Uterus (tissue), 4 donors: ENCODE measurements around the gene PIH1D1. TPM values are rescaled to one million over a fixed set of nuclear protein-coding genes. Genes with fewer than 3 reads are reported as not detected.

Experiments used
- DNase-seq, 2 donors: peaks; one replicate each; pipeline ENCODE4 v3.0.0-alpha.2; 2019 to 2020
- H3K27ac ChIP-seq, 2 donors: fragments of 200-600 bp; sonication (generic); 1 replicate in 1 of 2; 2 replicates in 1 of 2; pipeline ENCODE4 v1.5.1; 2016 to 2018
- H3K27me3 ChIP-seq, 2 donors: fragments of 200-600 bp; sonication (generic); one replicate each; pipeline ENCODE4 v1.5.1; 2018 to 2019; ENCODE audit warnings: control low read depth in 1 of 2
- H3K36me3 ChIP-seq, 2 donors: fragments of 200-600 bp; sonication (generic); one replicate each; pipeline ENCODE4 v1.5.1; 2019; ENCODE audit warnings: control low read depth in 1 of 2
- H3K4me1 ChIP-seq, 2 donors: fragments of 200-600 bp; sonication (generic); one replicate each; pipeline ENCODE4 v1.5.1; 2018 to 2019; ENCODE audit warnings: control low read depth in 1 of 2
- H3K4me3 ChIP-seq, 2 donors: fragments of 200-600 bp; sonication (generic); 1 replicate in 1 of 2; 2 replicates in 1 of 2; pipeline ENCODE4 v1.5.1; 2018 to 2019; ENCODE audit warnings: mild to moderate bottlenecking in 1 of 2
- H3K9me3 ChIP-seq, 2 donors: fragments of 200-600 bp; sonication (generic); one replicate each; pipeline ENCODE4 v1.5.1; 2019; ENCODE audit warnings: control low read depth in 1 of 2
- CTCF ChIP-seq, 4 experiments: fragments of 200-600 bp in 2 of 4; fragments of 450-650 bp in 2 of 4; sonication (generic) in 2 of 4; IDR thresholded peaks; one replicate each; pipeline ENCODE4 v1.5.1; 2016 to 2019; ENCODE audit warnings: antibody characterized with exemption in 4 of 4, mild to moderate bottlenecking in 2 of 4, moderate library complexity in 1 of 4
- POLR2A ChIP-seq, 2 donors: fragments of 450-650 bp; IDR thresholded peaks; one replicate each; pipeline ENCODE4 v1.6.1; 2016; ENCODE audit warnings: antibody characterized with exemption in 2 of 2, mild to moderate bottlenecking in 1 of 2, moderate library complexity in 1 of 2
- intact Hi-C: fragments of 100-400 bp; cut with DNase I; formaldehyde crosslinking; loops from one replicate; pipeline ENCODE4 v1.15.1; 2023; ENCODE audit warnings: low total_unique reads
- total RNA-seq, 4 donors: library from RNA; depleted of rRNA in 3 of 4; stranded (reverse); fragments of >200 nt in 3 of 4; gene quantifications; one replicate each; pipeline versions ENCODE4 v1.1.0 to v1.2.4, GENCODE V29; 2014 to 2023
- donor health status: DM: yes; HTN: yes; CAD: no.

Gene PIH1D1
- total RNA-seq, 4 donors from 2014 or later: 31.2 to 70.2 (median 46.5) TPM

DNA sequence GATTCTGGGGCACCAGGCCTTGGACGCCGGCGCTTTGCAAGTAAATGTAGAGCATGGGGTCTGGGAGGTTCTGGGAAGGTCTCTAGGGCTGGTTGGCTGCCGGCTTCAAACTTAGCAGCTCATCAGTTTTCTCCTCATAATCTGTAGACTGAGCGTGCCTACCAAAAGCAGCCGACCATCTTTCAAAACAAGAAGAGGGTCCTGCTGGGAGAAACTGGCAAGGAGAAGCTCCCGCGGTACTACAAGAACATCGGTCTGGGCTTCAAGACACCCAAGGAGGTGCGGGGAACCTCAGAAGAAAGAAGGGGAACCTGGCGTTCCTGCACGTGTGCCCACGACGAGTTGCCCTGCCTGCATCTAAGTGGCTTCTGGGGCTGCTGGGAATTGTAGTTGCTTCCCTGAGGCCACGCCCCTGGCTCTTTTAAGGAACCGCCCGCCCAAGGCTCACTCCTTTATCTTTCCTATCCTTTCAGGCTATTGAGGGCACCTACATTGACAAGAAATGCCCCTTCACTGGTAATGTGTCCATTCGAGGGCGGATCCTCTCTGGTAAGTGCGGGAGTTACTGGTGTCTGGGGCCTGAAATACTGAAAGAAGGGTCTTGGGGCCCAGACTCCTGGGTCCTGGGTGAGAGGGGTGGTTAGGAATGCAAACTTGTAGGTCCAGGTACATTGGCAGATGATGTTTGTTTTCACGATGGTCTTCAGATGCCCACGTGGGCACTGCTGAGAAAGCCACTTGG lies 45.6 kb upstream of the PIH1D1 start:
- Histone ChIP-seq H3K4me1 (peaks cover 7 to 14% of the 10 kb centered on the region in 2 donors), H3K4me3 (peak overlapping the region; percentile 80 to 94), H3K27me3 (no peaks in the 10 kb centered on the region), H3K27ac (peak overlapping the region; percentile 95 to 99), H3K9me3 (no peaks in the 10 kb centered on the region), H3K36me3 (no peaks in the 10 kb centered on the region)
- DNase-seq: no peak
- intact Hi-C loops: no loop called here
- TF ChIP-seq CTCF (IDR thresholded peaks at IDR 0.05) (no peak), POLR2A (IDR thresholded peaks at IDR 0.05) (no peak)

GRCh38 chr19:49496574-49497008 lies 45.0 kb upstream of the PIH1D1 start:
- Histone ChIP-seq H3K27ac (peak overlapping the region; percentile 95 to 99), H3K9me3 (no peaks in the 10 kb centered on the region), H3K27me3 (no peaks in the 10 kb centered on the region), H3K4me3 (peak overlapping the region; percentile 80 to 94), H3K36me3 (no peaks in the 10 kb centered on the region), H3K4me1 (peaks cover 7 to 14% of the 10 kb centered on the region in 2 donors)
- no peak for TF ChIP-seq POLR2A (IDR thresholded peaks at IDR 0.05)
- no peak for TF ChIP-seq CTCF (IDR thresholded peaks at IDR 0.05)
- intact Hi-C loops: no loop called here
- DNase-seq: no peak

DNA sequence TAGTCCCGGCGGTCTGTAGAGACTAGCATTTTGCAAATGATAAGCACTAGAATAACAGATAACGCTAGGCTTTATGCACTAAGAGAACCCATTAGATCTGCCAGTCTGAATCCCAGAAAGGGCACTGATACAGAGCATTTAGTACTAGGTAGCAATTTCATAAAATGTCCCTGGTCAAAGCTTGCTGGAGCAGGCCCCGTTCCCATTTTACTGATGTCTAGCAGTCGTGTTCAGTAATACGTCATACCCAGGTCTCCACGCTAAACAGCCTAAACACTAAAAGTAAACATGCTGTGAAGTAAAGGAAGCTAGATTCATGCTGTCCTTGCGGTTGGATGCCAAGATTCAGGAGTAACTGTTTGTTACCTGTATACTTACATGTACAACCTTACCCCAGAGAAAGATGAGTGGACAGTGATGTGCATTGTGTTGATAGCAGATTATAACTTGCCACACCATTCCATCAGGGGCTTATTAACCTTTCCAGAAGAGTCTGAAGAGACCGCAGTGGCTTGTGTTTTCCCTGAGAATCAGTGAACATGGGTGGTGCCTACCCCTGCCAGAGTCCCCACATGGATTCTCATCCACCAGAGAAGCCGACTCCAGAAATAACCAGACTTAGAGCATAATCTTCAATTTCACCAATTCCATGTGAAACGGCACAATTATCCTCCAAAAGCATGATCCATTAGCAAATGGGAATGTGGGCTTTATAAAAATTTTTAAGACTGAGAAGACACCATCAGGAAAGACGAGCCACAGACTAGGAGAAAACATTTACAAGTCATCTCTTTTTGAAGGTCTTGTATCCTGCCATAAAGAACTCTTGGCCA lies 41.2 kb upstream of the PIH1D1 start:
- Histone ChIP-seq H3K4me1 (peaks cover 12 to 30% of the 10 kb centered on the region in 2 donors), H3K9me3 (no peaks in the 10 kb centered on the region), H3K4me3 (no peak overlapping the region), H3K27me3 (no peaks in the 10 kb centered on the region), H3K36me3 (no peaks in the 10 kb centered on the region), H3K27ac (no peak overlapping the region)
- TF ChIP-seq POLR2A (IDR thresholded peaks at IDR 0.05) (no peak), CTCF (IDR thresholded peaks at IDR 0.05) (no peak)
- intact Hi-C loops: no loop called here
- DNase-seq: no peak

DNA sequence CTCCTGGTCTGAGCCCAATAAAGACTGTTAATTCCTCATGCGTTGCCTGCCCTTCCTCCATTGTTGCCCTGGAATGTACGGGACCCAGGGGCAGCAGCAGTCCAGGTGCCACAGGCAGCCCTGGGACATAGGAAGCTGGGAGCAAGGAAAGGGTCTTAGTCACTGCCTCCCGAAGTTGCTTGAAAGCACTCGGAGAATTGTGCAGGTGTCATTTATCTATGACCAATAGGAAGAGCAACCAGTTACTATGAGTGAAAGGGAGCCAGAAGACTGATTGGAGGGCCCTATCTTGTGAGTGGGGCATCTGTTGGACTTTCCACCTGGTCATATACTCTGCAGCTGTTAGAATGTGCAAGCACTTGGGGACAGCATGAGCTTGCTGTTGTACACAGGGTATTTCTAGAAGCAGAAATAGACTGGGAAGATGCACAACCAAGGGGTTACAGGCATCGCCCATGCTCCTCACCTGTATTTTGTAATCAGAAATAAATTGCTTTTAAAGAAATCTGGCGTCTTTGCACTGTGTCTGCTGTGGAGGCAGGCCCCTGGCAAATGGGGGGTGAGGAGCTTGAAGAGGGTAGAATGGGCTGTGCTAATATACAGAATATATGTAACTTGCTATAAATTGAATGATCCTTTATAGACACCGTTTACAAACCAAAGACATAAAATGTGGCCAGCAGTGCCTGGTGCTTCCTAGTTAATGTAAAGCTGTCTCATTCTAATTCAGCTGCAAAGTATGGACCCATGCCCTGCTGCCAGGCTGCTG lies 40.4 kb upstream of the PIH1D1 start:
- Histone ChIP-seq H3K4me1 (peaks cover 9 to 23% of the 10 kb centered on the region in 2 donors), H3K27me3 (no peaks in the 10 kb centered on the region), H3K36me3 (no peaks in the 10 kb centered on the region)

More for the DNA sequence above, 40.4 kb upstream of the PIH1D1 start:
- intact Hi-C loops: no loop called here
- Histone ChIP-seq H3K9me3 (no peaks in the 10 kb centered on the region), H3K27ac (no peak overlapping the region), H3K4me3 (no peak overlapping the region)
- no peak for TF ChIP-seq POLR2A (IDR thresholded peaks at IDR 0.05)
- no peak for TF ChIP-seq CTCF (IDR thresholded peaks at IDR 0.05)
- DNase-seq: no peak
